KBM-7 (cell line): ENCODE measurements around the gene PLXDC2.

Experiments used
- DNase-seq: peaks from one replicate; pipeline ENCODE4 v3.0.0-alpha.2; 2015
- in situ Hi-C: fragments of 300-500 bp; cut with MboI; formaldehyde crosslinking; loops from 2 replicates; pipeline ENCODE4 v1.14.3; 2020; ENCODE audit warnings: low sequenced_read_pairs, low pct_unique_long_range_greater_than_20kb, mixed read lengths

PLXDC2 gene

GRCh38 chr10:20267734-20268133 lies 451.5 kb downstream of the PLXDC2 start:
- in situ Hi-C loops = no loop called here
- no peak for DNase-seq

- no peak for DNase-seq
- in situ Hi-C loops = no loop called here
Observed at GRCh38 chr10:20271490-20271889, 455.3 kb downstream of the PLXDC2 start.

DNA sequence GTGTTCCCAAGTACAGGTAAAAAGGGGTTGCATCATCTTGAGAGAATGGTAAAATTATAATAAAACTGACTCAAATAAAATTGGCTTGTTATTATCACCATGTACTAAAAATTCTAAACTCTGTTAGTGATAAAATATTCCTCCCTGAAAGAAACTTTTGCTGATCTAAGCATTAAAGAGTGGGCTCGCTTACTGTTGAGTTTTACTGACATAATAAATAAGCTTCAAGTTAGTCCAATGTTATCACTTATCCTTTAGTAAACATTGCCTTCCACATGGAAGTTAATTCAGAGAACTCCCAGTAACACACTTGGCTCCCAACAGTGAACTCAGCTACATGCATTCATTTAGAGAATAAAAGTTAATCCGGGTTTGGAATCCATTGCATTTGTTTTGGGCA lies 456.4 kb downstream of the PLXDC2 start:
- no peak for DNase-seq
- in situ Hi-C loops = no loop called here

GRCh38 chr10:20274571-20274970 lies 458.3 kb downstream of the PLXDC2 start:
- in situ Hi-C loops = no loop called here
- no peak for DNase-seq

DNA sequence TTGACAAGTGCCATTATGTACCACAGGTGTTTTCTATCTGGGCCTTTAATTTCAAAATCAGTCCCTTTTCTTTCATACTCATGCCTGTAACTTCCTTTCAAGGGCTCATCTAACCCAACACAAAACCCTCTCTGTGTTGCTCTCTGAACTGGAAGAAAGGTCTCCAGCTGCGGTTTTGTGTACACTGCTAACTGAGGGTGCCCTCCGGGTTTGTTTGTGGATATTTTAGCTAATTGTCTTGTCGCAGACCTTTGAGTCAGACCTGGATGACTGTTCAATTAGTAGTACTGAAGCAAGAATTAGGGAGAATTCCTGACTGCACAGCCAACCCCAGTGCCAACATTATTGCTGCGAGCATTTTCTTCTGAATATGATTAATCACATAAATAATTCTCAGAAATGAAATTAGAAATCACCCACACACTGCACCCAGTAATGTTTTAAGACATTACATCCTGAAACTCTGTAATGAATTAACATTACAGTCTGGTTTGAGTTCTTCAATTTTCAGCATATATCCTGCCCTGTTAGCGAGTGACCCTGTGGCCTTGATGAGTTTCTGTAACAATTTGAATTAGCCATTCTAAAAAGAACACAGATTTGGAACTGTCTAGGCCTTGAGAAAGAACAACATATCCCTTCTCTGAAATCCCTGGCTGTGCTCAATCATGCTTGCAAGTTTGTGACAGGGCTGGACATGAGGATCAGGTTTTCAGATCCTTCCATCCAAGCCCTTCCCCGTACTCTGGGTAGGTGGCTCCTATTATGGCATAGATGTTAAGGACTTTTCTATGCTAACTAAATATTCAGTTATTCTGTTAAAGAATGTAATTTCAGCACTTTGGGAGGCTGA lies 460.1 kb downstream of the PLXDC2 start:
- DNase-seq = no peak
- in situ Hi-C loops = no loop called here

GRCh38 chr10:20277820-20278219 lies 461.6 kb downstream of the PLXDC2 start:
- in situ Hi-C loops = no loop called here
- no peak for DNase-seq

DNA sequence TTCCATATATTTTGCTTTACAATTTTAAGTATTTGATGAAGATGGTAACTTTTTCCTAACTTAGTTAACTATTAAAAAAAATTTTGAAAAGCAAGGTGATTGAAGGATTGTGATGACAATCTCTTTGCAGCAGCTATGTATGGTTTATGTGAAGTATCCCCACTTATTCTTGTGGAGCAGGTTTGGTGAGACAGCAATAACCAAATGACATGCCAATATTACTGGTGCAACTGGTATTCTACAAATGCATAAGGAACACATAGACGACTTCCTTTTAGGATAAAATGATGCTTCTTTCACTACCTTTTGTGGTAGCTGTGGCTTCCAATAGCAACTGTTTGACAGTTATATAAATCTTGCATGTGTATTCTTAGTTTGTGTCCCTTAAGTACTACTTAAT lies 465.3 kb downstream of the PLXDC2 start:
- no peak for DNase-seq
- in situ Hi-C loops = no loop called here

DNA sequence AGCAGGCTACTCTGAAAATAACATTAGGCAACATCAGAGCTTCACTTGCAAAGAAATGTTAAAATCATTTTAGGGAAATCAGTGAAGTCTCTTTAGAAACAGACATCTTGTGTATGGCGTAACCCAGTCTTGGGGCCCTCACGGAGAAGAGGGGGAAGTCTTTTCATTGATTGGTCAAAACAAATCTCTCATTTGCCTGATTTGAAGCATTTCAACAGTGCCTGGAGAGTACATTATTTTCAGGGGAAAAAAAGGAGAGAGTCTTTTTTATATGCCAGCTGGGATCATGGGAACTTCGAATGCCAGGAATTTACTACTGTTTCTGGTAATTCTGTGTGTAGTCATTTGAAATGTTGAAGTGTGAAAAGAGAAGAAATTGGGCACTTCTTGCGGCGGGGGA lies 471.4 kb downstream of the PLXDC2 start:
- in situ Hi-C loops = no loop called here
- no peak for DNase-seq

- DNase-seq = no peak
- in situ Hi-C loops = no loop called here
Observed at GRCh38 chr10:20288060-20288459, 471.8 kb downstream of the PLXDC2 start.

- no peak for DNase-seq
- in situ Hi-C loops = no loop called here
Observed at GRCh38 chr10:20289070-20289828, 473.0 kb downstream of the PLXDC2 start.

DNA sequence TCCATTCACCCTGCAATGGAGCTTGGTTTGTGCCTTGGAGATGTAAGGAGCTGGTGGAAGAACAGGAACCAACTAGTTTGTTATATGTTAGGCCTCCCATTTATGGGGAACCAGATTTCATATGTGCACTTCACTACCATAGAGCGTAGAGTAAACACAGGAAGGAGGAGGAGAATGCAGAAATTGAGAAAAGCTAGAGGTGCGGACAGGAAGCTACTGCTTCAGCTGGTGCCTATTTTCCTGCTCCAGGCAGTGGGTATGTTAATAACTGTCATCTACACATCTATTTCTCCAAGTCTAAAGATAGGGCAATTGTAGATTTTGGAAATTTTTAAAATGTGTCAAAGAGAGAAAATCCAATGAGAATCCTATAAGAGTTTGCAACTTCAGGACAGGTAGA lies 482.2 kb downstream of the PLXDC2 start:
- no peak for DNase-seq
- in situ Hi-C loops = no loop called here

DNA sequence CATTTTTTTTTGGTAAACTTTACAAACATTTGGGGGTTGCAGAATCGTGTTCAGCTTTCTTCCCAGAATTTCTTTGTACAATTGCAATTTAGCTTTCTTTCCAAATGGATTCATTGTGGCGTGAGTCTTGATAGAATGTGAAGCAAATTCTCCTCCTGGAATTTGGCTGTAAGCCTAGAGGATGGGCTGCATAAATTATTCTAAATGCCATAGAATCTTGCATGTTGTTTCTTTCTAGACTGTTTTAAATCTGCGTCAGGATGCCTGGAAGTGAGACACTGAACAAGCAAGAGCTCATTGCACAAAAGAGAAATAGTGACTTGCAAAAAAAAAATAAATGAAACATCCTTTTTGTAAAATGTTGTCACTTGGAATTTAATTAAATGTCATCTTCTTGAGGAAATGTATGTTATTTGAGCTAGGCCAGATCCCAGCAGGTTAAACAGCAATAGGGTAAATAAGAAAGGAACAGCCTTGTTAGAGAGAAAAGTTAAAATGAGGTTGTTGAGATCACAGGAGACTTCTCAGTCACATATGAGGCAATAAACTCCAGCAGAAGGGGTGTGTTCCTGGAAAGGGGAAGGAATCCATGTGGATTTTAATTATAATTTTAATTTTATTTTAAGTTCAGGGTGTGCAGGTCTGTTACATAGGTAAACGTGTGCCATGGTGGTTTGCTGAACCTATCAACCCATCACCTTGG lies 483.0 kb downstream of the PLXDC2 start:
- no peak for DNase-seq

DNA sequence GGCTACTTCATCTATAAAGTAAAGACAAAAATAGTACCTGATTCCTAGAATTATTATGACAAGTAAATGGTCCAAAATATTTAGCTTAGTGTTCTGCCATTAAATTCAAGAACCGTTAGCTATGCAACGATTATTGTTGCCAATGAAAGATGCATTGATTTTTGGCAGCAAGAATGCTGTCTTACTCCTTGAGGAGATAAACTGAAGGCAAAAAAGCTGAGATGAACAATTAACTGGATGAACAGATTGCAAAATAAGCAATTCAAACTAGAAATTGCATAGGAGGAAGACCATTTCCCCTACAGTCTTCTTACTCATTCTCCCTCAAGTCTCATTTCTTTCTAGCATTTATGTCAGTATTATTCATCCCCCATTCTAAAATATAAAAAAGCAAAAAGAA lies 484.5 kb downstream of the PLXDC2 start:
- in situ Hi-C loops = no loop called here
- no peak for DNase-seq

More for the DNA sequence above, 483.0 kb downstream of the PLXDC2 start:
- in situ Hi-C loops = no loop called here

GRCh38 chr10:20302033-20302432 lies 485.8 kb downstream of the PLXDC2 start:
- no peak for DNase-seq
- in situ Hi-C loops = no loop called here

DNA sequence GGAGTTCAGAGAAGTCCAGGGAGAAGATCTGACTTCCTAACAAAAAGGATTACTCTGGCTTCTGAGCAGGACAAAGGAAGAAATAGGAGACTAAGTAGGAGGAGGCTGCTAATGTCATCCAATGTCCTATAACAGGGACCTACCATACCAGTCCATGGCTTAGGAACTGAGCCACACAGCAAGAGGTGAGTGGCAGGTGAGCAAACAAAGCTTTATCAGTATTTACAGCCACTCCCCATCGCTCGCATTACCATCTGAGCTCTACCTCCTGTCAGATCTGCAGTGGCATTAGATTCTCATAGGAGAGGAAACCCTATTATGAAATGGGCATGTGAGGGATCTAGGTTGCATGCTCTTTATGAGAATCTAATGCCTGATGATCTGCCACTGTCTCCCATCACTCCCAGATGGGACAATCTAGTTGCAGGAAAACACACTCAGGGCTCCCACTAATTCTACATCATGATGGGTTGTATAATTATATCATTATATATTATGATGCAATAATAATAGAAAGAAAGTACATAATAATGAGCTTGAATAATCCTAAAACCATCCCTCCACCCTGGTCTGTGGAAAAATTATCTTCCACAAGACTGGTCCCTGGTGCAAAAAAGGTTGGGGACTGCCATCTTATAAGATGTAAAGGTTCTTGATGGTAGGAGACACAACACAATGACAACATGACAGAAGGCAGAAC lies 487.4 kb downstream of the PLXDC2 start:
- in situ Hi-C loops = no loop called here

GRCh38 chr10:20313665-20314064 lies 497.4 kb downstream of the PLXDC2 start:
- no peak for DNase-seq
- in situ Hi-C loops = no loop called here

More for the DNA sequence above, 487.4 kb downstream of the PLXDC2 start:
- no peak for DNase-seq

- DNase-seq = no peak
- in situ Hi-C loops = no loop called here
Observed at GRCh38 chr10:20314431-20314830, 498.2 kb downstream of the PLXDC2 start.

GRCh38 chr10:20327954-20328353 lies 511.7 kb downstream of the PLXDC2 start:
- in situ Hi-C loops = no loop called here
- DNase-seq = no peak

- no peak for DNase-seq
- in situ Hi-C loops = no loop called here
Observed at GRCh38 chr10:20330246-20330645, 514.0 kb downstream of the PLXDC2 start.
